Chondrocyte (in vitro differentiated cells): ENCODE data around the gene TRAF1. TPM values are rescaled to one million over a fixed set of nuclear protein-coding genes. Genes with fewer than 3 reads are reported as not detected.

Source experiments
- DNase-seq: peaks from one replicate; pipeline ENCODE4 v3.0.0; 2021; ENCODE audit warnings: mixed read lengths, low spot score
- H3K27ac Mint-ChIP-seq: one replicate; pipeline ENCODE4 v1.8.0; 2021; ENCODE audit warnings: mild to moderate bottlenecking, moderate library complexity, mixed read lengths; ENCODE audit not compliant: unreplicated experiment
- H3K27me3 Mint-ChIP-seq: 2 replicates; pipeline ENCODE4 v1.8.0; 2021; ENCODE audit warnings: low read depth, mixed read lengths
- H3K36me3 Mint-ChIP-seq: 2 replicates; pipeline ENCODE4 v1.8.0; 2021; ENCODE audit warnings: low read depth, mixed read lengths
- H3K4me1 Mint-ChIP-seq: 2 replicates; pipeline ENCODE4 v1.8.0; 2021; ENCODE audit warnings: low read depth, mild to moderate bottlenecking, mixed read lengths
- H3K4me3 Mint-ChIP-seq: one replicate; pipeline ENCODE4 v1.8.0; 2021; ENCODE audit warnings: mild to moderate bottlenecking, moderate library complexity, mixed read lengths; ENCODE audit not compliant: unreplicated experiment
- H3K9me3 Mint-ChIP-seq: 2 replicates; pipeline ENCODE4 v1.8.0; 2021; ENCODE audit warnings: low read depth, mixed read lengths
- total RNA-seq: library from RNA; stranded (reverse); gene quantifications from 3 replicates; pipeline ENCODE4 v1.2.1, GENCODE V29; 2021
- TF ChIP-seq, protein P1 (sequence below): fragments of 200-600 bp; sonication (generic); IDR thresholded peaks from 2 replicates; pipeline ENCODE4 v1.5.0; 2021; ENCODE audit warnings: antibody characterized with exemption, mild to moderate bottlenecking, moderate library complexity

Gene TRAF1
- total RNA-seq, 1 donor from 2014 or later, result 10.8 TPM

DNA sequence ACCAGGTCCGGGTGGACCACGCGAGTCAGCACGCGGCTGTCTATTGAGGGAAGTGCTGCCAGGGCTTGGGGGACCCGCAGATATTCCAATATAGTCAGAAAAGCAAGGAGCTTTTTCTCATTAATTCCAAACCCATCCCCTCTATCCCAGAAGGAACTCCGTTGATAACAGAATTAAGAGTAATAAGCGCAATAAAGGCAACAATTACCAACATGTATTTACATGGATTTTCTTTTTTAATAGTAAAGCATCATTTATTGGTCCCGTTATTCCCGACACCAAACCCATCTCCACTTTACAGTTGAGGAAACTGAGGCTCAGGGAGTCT is 57.3 kb downstream of the TRAF1 start:
- Mint-ChIP-seq H3K36me3 (peaks cover 31% of the 10 kb centered on the region), H3K27me3 (no peaks in the 10 kb centered on the region), H3K4me1 (peaks cover 40% of the 10 kb centered on the region), H3K27ac (peak overlapping the region; percentile 88), H3K4me3 (peak overlapping the region; percentile 64), H3K9me3 (no peaks in the 10 kb centered on the region)
- TF ChIP-seq, protein P1, sequence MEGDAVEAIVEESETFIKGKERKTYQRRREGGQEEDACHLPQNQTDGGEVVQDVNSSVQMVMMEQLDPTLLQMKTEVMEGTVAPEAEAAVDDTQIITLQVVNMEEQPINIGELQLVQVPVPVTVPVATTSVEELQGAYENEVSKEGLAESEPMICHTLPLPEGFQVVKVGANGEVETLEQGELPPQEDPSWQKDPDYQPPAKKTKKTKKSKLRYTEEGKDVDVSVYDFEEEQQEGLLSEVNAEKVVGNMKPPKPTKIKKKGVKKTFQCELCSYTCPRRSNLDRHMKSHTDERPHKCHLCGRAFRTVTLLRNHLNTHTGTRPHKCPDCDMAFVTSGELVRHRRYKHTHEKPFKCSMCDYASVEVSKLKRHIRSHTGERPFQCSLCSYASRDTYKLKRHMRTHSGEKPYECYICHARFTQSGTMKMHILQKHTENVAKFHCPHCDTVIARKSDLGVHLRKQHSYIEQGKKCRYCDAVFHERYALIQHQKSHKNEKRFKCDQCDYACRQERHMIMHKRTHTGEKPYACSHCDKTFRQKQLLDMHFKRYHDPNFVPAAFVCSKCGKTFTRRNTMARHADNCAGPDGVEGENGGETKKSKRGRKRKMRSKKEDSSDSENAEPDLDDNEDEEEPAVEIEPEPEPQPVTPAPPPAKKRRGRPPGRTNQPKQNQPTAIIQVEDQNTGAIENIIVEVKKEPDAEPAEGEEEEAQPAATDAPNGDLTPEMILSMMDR, result peak; percentile 39
- no peak for DNase-seq

DNA sequence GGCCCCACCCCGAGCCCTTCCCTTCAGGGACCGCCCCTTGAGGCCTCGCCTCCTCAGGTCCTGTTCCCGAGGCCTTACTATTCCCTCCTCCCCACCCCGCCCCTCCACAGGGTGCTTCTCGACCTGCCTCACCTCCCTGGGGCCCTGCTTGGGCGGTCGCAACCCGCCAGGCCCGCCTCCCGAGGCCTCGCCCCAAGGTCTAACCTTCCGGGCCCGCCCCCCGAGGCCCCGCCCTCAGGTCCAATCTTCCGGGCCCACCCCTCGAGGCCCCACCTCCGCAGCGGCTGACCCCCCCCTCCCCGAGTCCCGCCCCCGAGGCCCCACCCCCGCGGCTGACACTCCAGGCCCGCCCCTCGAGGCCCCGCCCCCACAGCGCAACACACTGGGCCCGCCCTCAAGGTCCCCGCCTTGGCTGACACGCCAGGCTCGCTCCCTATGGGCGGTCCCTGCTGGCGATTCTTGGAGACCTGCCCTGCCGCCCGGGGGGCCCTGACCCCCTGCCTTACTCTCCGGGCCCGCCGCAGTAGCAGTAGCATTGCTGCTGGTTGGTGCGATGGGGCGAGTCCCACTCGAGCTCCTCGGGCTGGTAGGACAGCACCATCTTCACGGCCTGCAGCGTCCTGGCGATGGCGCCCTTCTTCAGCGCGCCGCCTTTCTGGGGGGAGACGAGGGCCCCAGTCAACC is 57.8 kb downstream of the TRAF1 start:
- Mint-ChIP-seq H3K4me1 (peaks cover 35% of the 10 kb centered on the region), H3K27ac (peak overlapping the region; percentile 88), H3K9me3 (no peaks in the 10 kb centered on the region), H3K4me3 (peak overlapping the region; percentile 64), H3K36me3 (peaks cover 32% of the 10 kb centered on the region), H3K27me3 (no peaks in the 10 kb centered on the region)
- TF ChIP-seq, protein P1, result peak; percentile 71
- no peak for DNase-seq

DNA sequence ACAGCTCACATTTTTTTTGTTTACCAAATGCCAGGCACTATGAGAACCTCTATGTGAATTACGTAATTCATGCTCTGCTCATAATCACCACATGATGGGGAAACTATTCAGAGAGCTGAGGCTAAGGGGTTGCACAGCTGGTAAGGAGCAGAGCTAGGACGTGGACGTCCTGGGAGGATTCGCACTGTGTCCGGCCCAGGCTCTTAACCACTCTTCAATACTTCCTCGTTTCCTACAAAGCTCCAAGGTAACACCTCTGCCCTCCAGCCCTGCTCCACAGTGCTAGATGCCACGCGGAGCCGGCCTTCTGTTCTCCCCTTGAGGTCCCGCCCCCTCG is 58.3 kb downstream of the TRAF1 start:
- Mint-ChIP-seq H3K27me3 (no peaks in the 10 kb centered on the region), H3K36me3 (peaks cover 28% of the 10 kb centered on the region), H3K4me1 (peaks cover 30% of the 10 kb centered on the region), H3K4me3 (peak overlapping the region; percentile 13), H3K9me3 (no peaks in the 10 kb centered on the region), H3K27ac (peak overlapping the region; percentile 36)
- TF ChIP-seq, protein P1, result no peak
- DNase-seq, result no peak

DNA sequence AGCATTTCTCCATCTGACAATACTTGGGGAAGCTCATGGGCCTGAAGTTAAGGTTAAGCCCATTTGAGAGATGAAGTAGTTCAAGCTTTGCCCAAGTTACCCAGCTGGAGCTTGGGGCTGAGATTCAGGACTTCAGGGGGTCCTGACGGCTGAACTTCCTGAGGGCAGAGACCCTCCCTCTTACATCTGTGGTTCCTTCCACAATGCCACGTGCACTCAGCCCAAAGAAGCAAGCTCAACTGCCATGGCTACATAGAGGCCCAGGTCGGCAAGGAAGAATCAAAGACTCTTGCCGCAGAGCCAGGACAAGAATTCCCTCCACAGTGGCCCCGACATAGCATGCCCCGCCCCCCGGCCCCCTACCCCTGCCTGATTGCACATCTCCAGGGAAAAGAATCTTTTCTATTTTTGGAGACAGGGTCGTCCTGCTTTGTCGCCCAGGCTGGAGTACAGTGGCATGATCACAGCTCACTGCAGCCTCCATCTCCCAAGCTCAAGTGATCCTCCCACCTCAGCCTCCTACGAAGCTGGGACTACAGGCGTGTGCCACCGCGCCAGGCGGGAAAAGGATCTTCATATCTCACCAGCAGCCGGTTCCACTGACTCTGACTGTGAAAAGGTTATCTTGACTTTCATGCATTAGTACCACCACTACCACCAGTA is 58.8 kb downstream of the TRAF1 start:
- Mint-ChIP-seq H3K36me3 (peaks cover 30% of the 10 kb centered on the region), H3K4me3 (peak overlapping the region; percentile 13), H3K27ac (peak overlapping the region; percentile 36), H3K4me1 (peaks cover 30% of the 10 kb centered on the region), H3K9me3 (no peaks in the 10 kb centered on the region), H3K27me3 (no peaks in the 10 kb centered on the region)
- TF ChIP-seq, protein P1, result no peak
- no peak for DNase-seq

DNA sequence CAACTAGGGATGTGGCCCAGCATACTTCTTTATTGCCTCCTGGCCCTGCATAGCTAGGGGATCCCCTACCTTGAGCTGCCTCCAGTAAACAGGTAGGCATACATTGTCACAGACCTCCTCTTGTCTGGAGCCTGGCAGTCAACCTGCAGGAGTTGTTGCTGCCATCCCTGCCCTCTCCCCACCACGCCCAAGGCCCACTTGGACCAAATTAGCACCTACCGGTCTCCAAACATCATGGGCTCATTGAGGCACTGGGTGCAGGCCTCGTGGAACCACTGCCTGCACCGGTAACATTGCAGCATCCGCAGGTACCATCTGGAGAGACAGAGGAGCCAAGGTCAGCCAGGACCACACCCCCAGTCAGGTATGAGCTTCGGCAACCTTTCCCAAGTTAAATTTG is 59.9 kb downstream of the TRAF1 start:
- no peak overlapping the region for H3K4me3 Mint-ChIP-seq
- no peaks in the 10 kb centered on the region for H3K27me3 Mint-ChIP-seq
- no peaks in the 10 kb centered on the region for H3K9me3 Mint-ChIP-seq
- H3K4me1 Mint-ChIP-seq, result peaks cover 26% of the 10 kb centered on the region
- TF ChIP-seq, protein P1, result no peak
- no peak for DNase-seq
- H3K36me3 Mint-ChIP-seq, result peaks cover 33% of the 10 kb centered on the region
- no peak overlapping the region for H3K27ac Mint-ChIP-seq
